HepG2 (cell line): ENCODE measurements around the gene BMP2K. TPM values are rescaled to one million over a fixed set of nuclear protein-coding genes. Genes with fewer than 3 reads are reported as not detected.

ENCODE experiments used
- ATAC-seq: fragments of 200-7000 bp; cut with Tn5 transposase; 3 replicates; pipeline ENCODE4 v1.9.1; 2020; ENCODE audit warnings: mild to moderate bottlenecking, moderate library complexity
- BruUV-seq: library from RNA; stranded (reverse); fragments of 400-500 nt; replicated peaks from 2 replicates; lab custom pipeline; 2021; lab: Mats Ljungman, UMichigan
- CTCF ChIA-PET: fragments of 300-600 bp; formaldehyde crosslinking; extraction: SDS; loops from one replicate; lab custom pipeline; 2021; ENCODE audit warnings: low total read pairs, inconsistent platforms, low intra/inter-chr PET ratio; lab: Yijun Ruan, JAX
- POLR2A ChIA-PET: fragments of 350-600 bp; sonication (Branson Sonifier 250); formaldehyde crosslinking; loops from one replicate; lab custom pipeline; 2020; ENCODE audit warnings: antibody characterized with exemption, inconsistent platforms; lab: Yijun Ruan, JAX
- DNase-seq: peaks from one replicate; pipeline ENCODE4 v3.0.0-alpha.2; 2015; ENCODE audit warnings: low spot score
- FAIRE-seq: peaks from 3 replicates; lab custom pipeline; 2011; peaks lifted over from hg19 to GRCh38; lab: Jason Lieb, UNC
- H2AFZ ChIP-seq: one replicate; pipeline ENCODE4 v1.6.1; 2011; ENCODE audit warnings: low read length, inconsistent platforms
- H3K27ac ChIP-seq: fragments of 300-600 bp; 3 replicates; pipeline ENCODE4 v1.8.0; 2011; ENCODE audit warnings: mixed run types, mild to moderate bottlenecking, mixed read lengths, low read length, inconsistent platforms; ENCODE audit not compliant: insufficient read depth; ENCODE audit errors: extremely low read length
- H3K27me3 ChIP-seq, 2 experiments: fragments of 200-600 bp in 1 of 2; 2 replicates in 1 of 2; 3 replicates in 1 of 2; pipeline versions ENCODE4 v1.6.0 to v1.8.0; 2011; ENCODE audit warnings: low read length in 2 of 2, mild to moderate bottlenecking in 2 of 2, moderate library complexity in 2 of 2, inconsistent platforms in 1 of 2; ENCODE audit not compliant: insufficient read depth in 2 of 2, control insufficient read depth in 1 of 2
- H3K36me3 ChIP-seq, 2 experiments: fragments of 200-600 bp in 1 of 2; replicated peaks in 1 of 2; 2 replicates in 1 of 2; 3 replicates in 1 of 2; pipeline versions ENCODE4 v1.5.1 to v1.8.0; 2011; ENCODE audit warnings: low read length in 2 of 2, inconsistent platforms in 1 of 2; ENCODE audit not compliant: insufficient read depth in 2 of 2, control insufficient read depth in 1 of 2
- H3K4me1 ChIP-seq: 2 replicates; pipeline ENCODE4 v1.5.1; 2012; ENCODE audit warnings: low read length, inconsistent platforms; ENCODE audit not compliant: insufficient read depth
- H3K4me2 ChIP-seq: 2 replicates; pipeline ENCODE4 v1.6.0; 2011; ENCODE audit warnings: low read depth, low read length, inconsistent platforms
- H3K4me3 ChIP-seq, 3 experiments: fragments of 200-600 bp in 1 of 3; sonication (generic), shearing (Covaris generic) in 1 of 3; replicated peaks in 1 of 3; 2 replicates each; pipeline ENCODE4 v1.5.1; 2011 to 2016; ENCODE audit warnings: low read length in 3 of 3, inconsistent platforms in 2 of 3, low read depth in 2 of 3, mild to moderate bottlenecking in 2 of 3, control low read depth in 1 of 3, mixed read lengths in 1 of 3; ENCODE audit not compliant: insufficient read depth in 1 of 3
- H3K79me2 ChIP-seq: one replicate; pipeline ENCODE4 v1.6.1; 2011; ENCODE audit warnings: low read length, inconsistent platforms; ENCODE audit not compliant: insufficient read depth
- H3K9ac ChIP-seq: 2 replicates; pipeline ENCODE4 v1.6.0; 2011; ENCODE audit warnings: mild to moderate bottlenecking, low read depth, low read length, inconsistent platforms; ENCODE audit not compliant: insufficient read depth
- H3K9me3 ChIP-seq: 2 replicates; pipeline ENCODE4 v1.5.1; 2012; ENCODE audit warnings: mild to moderate bottlenecking, low read length
- H4K20me1 ChIP-seq: 2 replicates; pipeline ENCODE4 v1.6.0; 2011; ENCODE audit warnings: inconsistent platforms, mild to moderate bottlenecking, low read length, moderate library complexity; ENCODE audit not compliant: insufficient read depth
- AKAP8 ChIP-seq: sonication (generic); formaldehyde crosslinking; IDR thresholded peaks from 2 replicates; pipeline ENCODE4 v1.5.1; 2020; ENCODE audit warnings: mild to moderate bottlenecking, missing genetic modification reagents
- FOXA3 ChIP-seq: IDR thresholded peaks from 2 replicates; pipeline ENCODE4 v1.6.1; 2016; ENCODE audit warnings: missing genetic modification reagents, missing compliant biosample characterization
- HOXA5 ChIP-seq: sonication (generic); formaldehyde crosslinking; IDR thresholded peaks from 2 replicates; pipeline ENCODE4 v1.4.0; 2020; ENCODE audit warnings: missing genetic modification reagents
- MAFG ChIP-seq: sonication (generic); formaldehyde crosslinking; IDR thresholded peaks from 2 replicates; pipeline ENCODE4 v1.5.1; 2020; ENCODE audit warnings: mild to moderate bottlenecking, missing genetic modification reagents
- NBN ChIP-seq: fragments of 450-650 bp; conservative IDR thresholded peaks from 2 replicates; pipeline ENCODE4 v1.6.1; 2017
- NCOA1 ChIP-seq: sonication (generic); formaldehyde crosslinking; IDR thresholded peaks from 2 replicates; pipeline ENCODE4 v1.9.0; 2021; ENCODE audit warnings: missing genetic modification reagents
- SMAD1 ChIP-seq: sonication (generic); formaldehyde crosslinking; IDR thresholded peaks from 2 replicates; pipeline ENCODE4 v1.4.0; 2020; ENCODE audit warnings: missing genetic modification reagents, low read depth, mild to moderate bottlenecking, borderline replicate concordance
- ZMYM2 ChIP-seq: sonication (generic); formaldehyde crosslinking; IDR thresholded peaks from 2 replicates; pipeline ENCODE4 v1.8.0; 2022; ENCODE audit warnings: mild to moderate bottlenecking, missing genetic modification reagents
- ZNF136 ChIP-seq: sonication (generic); formaldehyde crosslinking; IDR thresholded peaks from 2 replicates; pipeline ENCODE4 v1.8.1; 2022; ENCODE audit warnings: low read depth, mild to moderate bottlenecking, moderate library complexity, missing genetic modification reagents
- ZNF44 ChIP-seq: sonication (generic); formaldehyde crosslinking; IDR thresholded peaks from 2 replicates; pipeline ENCODE4 v1.5.1; 2020; ENCODE audit warnings: mild to moderate bottlenecking, missing genetic modification reagents
- ZNF563 ChIP-seq: sonication (generic); formaldehyde crosslinking; IDR thresholded peaks from 2 replicates; pipeline ENCODE4 v1.8.0; 2022; ENCODE audit warnings: mild to moderate bottlenecking, moderate library complexity, missing genetic modification reagents
- ZNF589 ChIP-seq: sonication (generic); formaldehyde crosslinking; conservative IDR thresholded peaks from 2 replicates; pipeline ENCODE4 v1.8.0; 2022; ENCODE audit warnings: mild to moderate bottlenecking, moderate library complexity, missing genetic modification reagents
- ZNF737 ChIP-seq: sonication (generic); formaldehyde crosslinking; IDR thresholded peaks from 2 replicates; pipeline ENCODE4 v1.5.0; 2020; ENCODE audit warnings: missing genetic modification reagents, mild to moderate bottlenecking, borderline replicate concordance
- ZSCAN29 ChIP-seq: sonication (generic); formaldehyde crosslinking; conservative IDR thresholded peaks from 2 replicates; pipeline ENCODE4 v1.4.0; 2020; ENCODE audit warnings: mild to moderate bottlenecking, missing genetic modification reagents
- WGBS: methylation state at CpG from one replicate; pipeline ENCODE4 v1.1.6; 2017; ENCODE audit warnings: low lambda C conversion rate; 5-methylcytosine and 5-hydroxymethylcytosine counted together
- in situ Hi-C: cut with HindIII; loops from 2 replicates; pipeline ENCODE4 v1.10.0; 2017; ENCODE audit warnings: low pct_unique_long_range_greater_than_20kb; ENCODE audit not compliant: extremely low pct_ligation_motif_present
- intact Hi-C: fragments of 100-400 bp; cut with micrococcal nuclease; formaldehyde crosslinking; loops from one replicate; pipeline ENCODE4 v1.10.0; 2022; ENCODE audit not compliant: unreplicated experiment
- polyA plus RNA-seq, 8 experiments: library from polyadenylated mRNA; depleted of rRNA in 3 of 8; stranded (reverse) in 7 of 8; unstranded in 1 of 8; fragments of >200 nt; fragmentation: Illumina TruSeq in 4 of 8; extraction: Trizol in 4 of 8; gene quantifications; 2 replicates each; pipeline versions ENCODE4 v1.2.1 to v1.2.3, GENCODE V29; 2011 to 2016; ENCODE audit warnings: low read depth in 4 of 8, missing spikeins in 1 of 8, mixed read lengths in 1 of 8; ENCODE audit not compliant: insufficient read depth in 1 of 8
- total RNA-seq, 5 experiments: library from RNA; depleted of rRNA; stranded (reverse); fragments of >200 nt; fragmentation: Illumina TruSeq; extraction: Trizol; gene quantifications; 2 replicates each; pipeline ENCODE4 v1.2.3, GENCODE V29; 2016; ENCODE audit warnings: low read depth in 1 of 5
- TF ChIP-seq, protein P1 (sequence below): sonication (generic); formaldehyde crosslinking; IDR thresholded peaks from 2 replicates; pipeline ENCODE4 v1.4.0; 2020; ENCODE audit warnings: low read depth, mild to moderate bottlenecking, missing genetic modification reagents
- TF ChIP-seq, protein P2 (sequence below): sonication (generic); formaldehyde crosslinking; IDR thresholded peaks from 2 replicates; pipeline ENCODE4 v1.8.0; 2022; ENCODE audit warnings: mild to moderate bottlenecking, missing genetic modification reagents; ENCODE audit not compliant: insufficient replicate concordance

BMP2K gene
- total and polyA plus RNA-seq, 2 of the 13 experiments (the other 11 are each of a cell fraction or from before 2014, with no cell fraction given), result 8.6 to 15.2 TPM

DNA sequence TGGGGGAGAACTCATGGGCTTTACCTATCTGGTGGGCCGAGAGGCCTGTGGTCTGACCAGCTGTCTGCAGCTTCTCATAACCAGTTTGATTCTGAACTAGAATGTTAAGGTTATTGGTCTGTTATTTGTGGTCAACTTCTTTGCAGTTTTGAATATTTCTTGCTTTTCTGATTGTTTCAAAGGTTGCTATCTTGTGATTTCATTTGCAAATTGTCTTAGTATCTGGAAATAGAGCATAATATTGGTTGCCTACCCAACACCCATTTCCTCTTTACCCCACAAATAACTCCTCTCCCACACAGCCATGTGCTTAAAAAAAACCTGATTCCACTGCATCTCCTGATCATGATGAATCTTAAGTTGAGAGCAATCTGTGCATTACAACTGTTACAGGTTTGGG lies 39.1 kb upstream of the BMP2K start:
- intact Hi-C loops, result no loop called here
- H2AFZ ChIP-seq, result no peak overlapping the region
- no peak overlapping the region for H3K4me3 ChIP-seq
- H3K27me3 ChIP-seq, result no peaks in the 10 kb centered on the region
- no peak for DNase-seq
- POLR2A ChIA-PET, result no interaction called here
- no peak for TF ChIP-seq NCOA1 (CRISPR knock-in tag)
- no peak for TF ChIP-seq ZMYM2
- TF ChIP-seq, protein P1, sequence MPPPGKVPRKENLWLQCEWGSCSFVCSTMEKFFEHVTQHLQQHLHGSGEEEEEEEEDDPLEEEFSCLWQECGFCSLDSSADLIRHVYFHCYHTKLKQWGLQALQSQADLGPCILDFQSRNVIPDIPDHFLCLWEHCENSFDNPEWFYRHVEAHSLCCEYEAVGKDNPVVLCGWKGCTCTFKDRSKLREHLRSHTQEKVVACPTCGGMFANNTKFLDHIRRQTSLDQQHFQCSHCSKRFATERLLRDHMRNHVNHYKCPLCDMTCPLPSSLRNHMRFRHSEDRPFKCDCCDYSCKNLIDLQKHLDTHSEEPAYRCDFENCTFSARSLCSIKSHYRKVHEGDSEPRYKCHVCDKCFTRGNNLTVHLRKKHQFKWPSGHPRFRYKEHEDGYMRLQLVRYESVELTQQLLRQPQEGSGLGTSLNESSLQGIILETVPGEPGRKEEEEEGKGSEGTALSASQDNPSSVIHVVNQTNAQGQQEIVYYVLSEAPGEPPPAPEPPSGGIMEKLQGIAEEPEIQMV (CRISPR knock-in tag), result no peak
- TF ChIP-seq ZNF136 (CRISPR knock-in tag), result no peak
- TF ChIP-seq ZNF563 (CRISPR knock-in tag), result no peak
- no peak for TF ChIP-seq SMAD1 (CRISPR knock-in tag)
- TF ChIP-seq, protein P2, sequence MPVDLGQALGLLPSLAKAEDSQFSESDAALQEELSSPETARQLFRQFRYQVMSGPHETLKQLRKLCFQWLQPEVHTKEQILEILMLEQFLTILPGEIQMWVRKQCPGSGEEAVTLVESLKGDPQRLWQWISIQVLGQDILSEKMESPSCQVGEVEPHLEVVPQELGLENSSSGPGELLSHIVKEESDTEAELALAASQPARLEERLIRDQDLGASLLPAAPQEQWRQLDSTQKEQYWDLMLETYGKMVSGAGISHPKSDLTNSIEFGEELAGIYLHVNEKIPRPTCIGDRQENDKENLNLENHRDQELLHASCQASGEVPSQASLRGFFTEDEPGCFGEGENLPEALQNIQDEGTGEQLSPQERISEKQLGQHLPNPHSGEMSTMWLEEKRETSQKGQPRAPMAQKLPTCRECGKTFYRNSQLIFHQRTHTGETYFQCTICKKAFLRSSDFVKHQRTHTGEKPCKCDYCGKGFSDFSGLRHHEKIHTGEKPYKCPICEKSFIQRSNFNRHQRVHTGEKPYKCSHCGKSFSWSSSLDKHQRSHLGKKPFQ (CRISPR knock-in tag), result no peak
- TF ChIP-seq ZSCAN29 (CRISPR knock-in tag), result no peak
- no peak for TF ChIP-seq ZNF44
- TF ChIP-seq ZNF737 (CRISPR knock-in tag), result no peak
- no peak for TF ChIP-seq MAFG (CRISPR knock-in tag)
- TF ChIP-seq AKAP8 (CRISPR knock-in tag), result no peak
- TF ChIP-seq ZNF589 (CRISPR knock-in tag), result no peak
- TF ChIP-seq NBN, result no peak
- TF ChIP-seq FOXA3, result no peak
- TF ChIP-seq HOXA5, result no peak
- H3K9me3 ChIP-seq, result no peaks in the 10 kb centered on the region
- no peak overlapping the region for H3K9ac ChIP-seq
- no peaks in the 10 kb centered on the region for H3K79me2 ChIP-seq
- in situ Hi-C loops, result no loop called here
- ATAC-seq, result no peak
- peaks cover 9% of the 10 kb centered on the region for H3K4me1 ChIP-seq
- CTCF ChIA-PET, result no interaction called here
- 65% methylated on average over 1 of the region's 1 CpG for WGBS
- no peak for FAIRE-seq
- no peaks in the 10 kb centered on the region for H4K20me1 ChIP-seq
- H3K27ac ChIP-seq, result no peak overlapping the region
- H3K4me2 ChIP-seq, result no peak overlapping the region
- no TSS peak for BruUV-seq
- no peaks in the 10 kb centered on the region for H3K36me3 ChIP-seq
